Activated CD8-positive, alpha-beta T cell treated with anti-CD3 and anti-CD28 coated beads, Interleukin-2, amount 10 ng/mL, durations not matched to agents 7 days and 5 days (primary cell): ENCODE measurements around the gene PARD3B. TPM values are rescaled to one million over a fixed set of nuclear protein-coding genes. Genes with fewer than 3 reads are reported as not detected.

Experiments
- ATAC-seq: fragments of 150-1000 bp; cut with Tn5 transposase; one replicate; pipeline ENCODE4 v1.10.0; 2021; ENCODE audit warnings: moderate library complexity
- CTCF ChIA-PET: fragments of 350-600 bp; sonication (Branson Sonifier 250); formaldehyde crosslinking; loops from one replicate; lab custom pipeline; 2021; ENCODE audit warnings: antibody characterized with exemption; lab: Charles Lee
- POLR2A ChIA-PET: fragments of 350-600 bp; sonication (Branson Sonifier 250); formaldehyde crosslinking; loops from one replicate; lab custom pipeline; 2021; ENCODE audit warnings: antibody characterized with exemption; lab: Charles Lee
- DNase-seq: peaks from one replicate; pipeline ENCODE4 v3.0.0-alpha.2; 2020
- H3K27ac Mint-ChIP-seq: one replicate; pipeline ENCODE4 v1.8.0; 2021; ENCODE audit warnings: mild to moderate bottlenecking, mixed read lengths
- H3K27me3 Mint-ChIP-seq: one replicate; pipeline ENCODE4 v1.8.0; 2021; ENCODE audit warnings: low read depth, mixed read lengths
- H3K36me3 Mint-ChIP-seq: one replicate; pipeline ENCODE4 v1.8.0; 2021; ENCODE audit warnings: low read depth, mixed read lengths
- H3K4me1 Mint-ChIP-seq: one replicate; pipeline ENCODE4 v1.8.0; 2021; ENCODE audit warnings: low read depth, mixed read lengths
- H3K4me3 Mint-ChIP-seq: one replicate; pipeline ENCODE4 v1.8.0; 2021; ENCODE audit warnings: mild to moderate bottlenecking, mixed read lengths
- H3K9me3 Mint-ChIP-seq: one replicate; pipeline ENCODE4 v1.8.0; 2022; ENCODE audit warnings: mixed read lengths; ENCODE audit not compliant: insufficient read depth
- total RNA-seq, 2 experiments: library from RNA; stranded (reverse); gene quantifications; one replicate each; pipeline ENCODE4 v1.2.3, GENCODE V29; 2021

PARD3B gene
- total RNA-seq, 2 experiments from 2014 or later: 0.76 to 1.0 TPM

GRCh38 chr2:204948024-204948763 is 402.9 kb downstream of the PARD3B start:
- ATAC-seq: peak; percentile 77
- peak; percentile 31 for DNase-seq
- H3K9me3 Mint-ChIP-seq: peaks cover 42% of the 10 kb centered on the region
- H3K27me3 Mint-ChIP-seq: no peaks in the 10 kb centered on the region
- peaks cover 74% of the 10 kb centered on the region for H3K36me3 Mint-ChIP-seq
- ChIA-PET CTCF (interaction anchor here (0.7 to 1.0 kb wide), 4 partner anchors 18 to 68 kb away, joined by 3 read pairs; no protein-coding TSS in a partner anchor), POLR2A (no interaction called here)
- peaks cover 68% of the 10 kb centered on the region for H3K4me1 Mint-ChIP-seq
- peak overlapping the region; percentile 25 for H3K4me3 Mint-ChIP-seq
- H3K27ac Mint-ChIP-seq: peak overlapping the region; percentile 84

GRCh38 chr2:204948822-204949221 is 403.5 kb downstream of the PARD3B start:
- POLR2A ChIA-PET: no interaction called here
- peaks cover 37% of the 10 kb centered on the region for H3K9me3 Mint-ChIP-seq

GRCh38 chr2:204950695-204951346 is 405.5 kb downstream of the PARD3B start:
- DNase-seq (no peak), ATAC-seq (no peak)
- Mint-ChIP-seq H3K4me1 (peaks cover 62% of the 10 kb centered on the region), H3K27me3 (no peaks in the 10 kb centered on the region), H3K36me3 (peaks cover 58% of the 10 kb centered on the region), H3K27ac (no peak overlapping the region), H3K9me3 (peaks cover 25% of the 10 kb centered on the region), H3K4me3 (no peak overlapping the region)
- ChIA-PET POLR2A (no interaction called here), CTCF (interaction anchor here (1.0 to 1.2 kb wide), 2 partner anchors 15 to 17 kb away, joined by 3 to 4 read pairs; no protein-coding TSS in a partner anchor)

More at GRCh38 chr2:204948822-204949221, 403.5 kb downstream of the PARD3B start:
- Mint-ChIP-seq H3K36me3 (peaks cover 72% of the 10 kb centered on the region), H3K4me3 (peak overlapping the region; percentile 25), H3K4me1 (peaks cover 70% of the 10 kb centered on the region), H3K27ac (peak overlapping the region; percentile 84), H3K27me3 (no peaks in the 10 kb centered on the region)
- CTCF ChIA-PET: interaction anchor here (0.8 to 1.0 kb wide), 3 partner anchors 17 to 59 kb away, joined by 3 read pairs; no protein-coding TSS in a partner anchor
- DNase-seq (no peak), ATAC-seq (peak; percentile 72)

- peak overlapping the region; percentile 31 for H3K27ac Mint-ChIP-seq
- peaks cover 34% of the 10 kb centered on the region for H3K36me3 Mint-ChIP-seq
- no peak for DNase-seq
- peak; percentile 55 for ATAC-seq
- H3K27me3 Mint-ChIP-seq: no peaks in the 10 kb centered on the region
- H3K9me3 Mint-ChIP-seq: peaks cover 6% of the 10 kb centered on the region
- CTCF ChIA-PET: no interaction called here
- H3K4me1 Mint-ChIP-seq: peaks cover 28% of the 10 kb centered on the region
- POLR2A ChIA-PET: no interaction called here
- peak overlapping the region; percentile 52 for H3K4me3 Mint-ChIP-seq
These were observed 413.1 kb downstream of the PARD3B start for GRCh38 chr2:204958371-204958770.

DNA sequence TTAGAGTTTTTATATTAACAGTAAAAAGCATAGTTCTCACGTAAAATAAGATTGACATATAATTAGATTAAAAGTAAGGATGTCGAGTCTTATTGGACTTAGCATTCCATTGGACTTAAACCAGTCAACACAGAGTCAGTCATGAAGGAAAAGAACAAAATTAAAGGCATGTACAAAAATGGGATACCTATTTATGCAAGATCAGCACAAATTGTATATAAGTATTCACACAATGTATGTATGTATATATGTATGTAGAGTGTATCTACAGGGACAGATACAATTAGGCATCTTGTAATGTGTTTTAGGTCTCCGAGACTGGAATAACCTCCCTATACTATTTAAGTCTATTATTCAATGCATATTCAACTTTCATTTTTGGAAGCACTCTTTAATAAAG is 419.1 kb downstream of the PARD3B start:
- CTCF ChIA-PET: no interaction called here
- no peak overlapping the region for H3K4me3 Mint-ChIP-seq
- H3K9me3 Mint-ChIP-seq: peaks cover 7% of the 10 kb centered on the region
- H3K27ac Mint-ChIP-seq: no peak overlapping the region
- no peaks in the 10 kb centered on the region for H3K27me3 Mint-ChIP-seq
- DNase-seq (no peak), ATAC-seq (no peak)
- H3K36me3 Mint-ChIP-seq: peaks cover 41% of the 10 kb centered on the region
- POLR2A ChIA-PET: no interaction called here
- peaks cover 38% of the 10 kb centered on the region for H3K4me1 Mint-ChIP-seq

DNA sequence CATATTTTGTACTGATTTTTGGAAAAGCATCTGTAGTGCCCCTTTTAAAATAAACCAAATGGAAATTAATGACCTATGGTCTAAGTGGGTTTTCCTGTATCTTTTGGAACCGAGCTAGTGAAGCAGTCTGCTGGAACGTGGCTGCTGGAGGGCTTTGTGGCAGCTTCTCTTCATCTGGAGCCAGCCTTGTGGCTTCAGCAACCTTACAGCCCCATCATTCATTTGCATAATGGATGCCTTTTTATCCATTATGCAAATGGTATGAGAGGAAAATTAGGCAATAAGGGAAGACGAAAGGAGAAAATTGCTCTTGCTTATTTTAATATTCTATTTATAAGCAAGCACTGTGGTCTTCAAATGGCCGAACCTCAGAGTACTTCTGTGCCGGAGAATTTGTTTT is 421.0 kb downstream of the PARD3B start:
- POLR2A ChIA-PET: interaction anchor here (0.9 kb wide), 1 partner anchor 37 kb away, joined by 3 read pairs; no protein-coding TSS in a partner anchor
- CTCF ChIA-PET: interaction anchor here (0.6 to 1.9 kb wide), 6 partner anchors 11 to 164 kb away, joined by 3 to 10 read pairs (median 4); no protein-coding TSS in a partner anchor
- peaks cover 49% of the 10 kb centered on the region for H3K36me3 Mint-ChIP-seq
- peak overlapping the region; percentile 23 for H3K27ac Mint-ChIP-seq
- ATAC-seq: no peak
- H3K4me1 Mint-ChIP-seq: peaks cover 51% of the 10 kb centered on the region
- H3K27me3 Mint-ChIP-seq: no peaks in the 10 kb centered on the region
- no peak overlapping the region for H3K4me3 Mint-ChIP-seq
- no peak for DNase-seq
- peaks cover 13% of the 10 kb centered on the region for H3K9me3 Mint-ChIP-seq

DNA sequence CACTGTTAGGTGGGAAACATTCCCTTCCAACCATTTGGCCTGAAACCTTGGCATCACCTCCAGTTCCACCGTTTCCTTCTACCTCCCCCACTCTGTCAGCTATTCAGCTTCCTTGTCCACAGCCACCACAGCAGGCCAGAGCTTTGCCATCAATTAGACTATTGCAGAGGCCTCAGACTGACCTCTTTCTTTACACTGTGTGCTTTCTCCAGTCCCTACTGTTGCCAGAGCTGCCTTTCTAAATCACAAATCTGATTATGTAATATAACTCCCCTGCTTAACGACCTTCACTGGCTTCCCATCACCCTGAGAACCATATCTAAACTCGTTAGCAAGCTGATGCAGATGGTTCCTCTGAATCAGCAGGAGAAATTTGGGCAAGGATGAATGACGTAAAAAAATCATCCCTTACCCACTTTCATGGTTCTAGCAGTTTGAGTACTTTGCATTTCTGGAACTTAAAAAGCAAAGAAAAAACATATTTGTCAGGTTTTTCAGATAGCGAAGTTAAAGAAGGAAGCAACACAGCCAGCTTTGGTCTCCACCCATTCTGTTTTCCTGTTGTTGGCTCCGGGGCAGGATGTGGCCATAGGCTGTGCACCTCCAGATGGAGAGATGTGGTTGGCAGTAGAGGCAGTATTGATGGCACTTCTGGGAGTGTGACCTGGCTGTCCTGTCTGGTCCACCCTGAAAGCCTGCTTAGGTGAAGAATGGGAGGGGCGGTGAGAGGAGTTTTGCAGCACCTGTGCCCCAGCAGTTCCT is 422.1 kb downstream of the PARD3B start:
- H3K4me3 Mint-ChIP-seq: peak overlapping the region; percentile 15
- H3K27ac Mint-ChIP-seq: peak overlapping the region; percentile 92
- peaks cover 54% of the 10 kb centered on the region for H3K4me1 Mint-ChIP-seq
- ATAC-seq (peak; percentile 93), DNase-seq (peak; percentile 79)
- H3K27me3 Mint-ChIP-seq: no peaks in the 10 kb centered on the region
- POLR2A ChIA-PET: interaction anchor here (0.9 to 1.0 kb wide), 2 partner anchors 36 to 87 kb away, joined by 3 read pairs; no protein-coding TSS in a partner anchor
- H3K9me3 Mint-ChIP-seq: peaks cover 13% of the 10 kb centered on the region
- CTCF ChIA-PET: interaction anchor here (0.8 to 1.9 kb wide), 6 partner anchors 12 to 163 kb away, joined by 3 to 10 read pairs (median 4); no protein-coding TSS in a partner anchor
- H3K36me3 Mint-ChIP-seq: peaks cover 46% of the 10 kb centered on the region

- peaks cover 52% of the 10 kb centered on the region for H3K4me1 Mint-ChIP-seq
- ATAC-seq (no peak), DNase-seq (no peak)
- no peaks in the 10 kb centered on the region for H3K27me3 Mint-ChIP-seq
- peak overlapping the region; percentile 49 for H3K27ac Mint-ChIP-seq
- peaks cover 13% of the 10 kb centered on the region for H3K9me3 Mint-ChIP-seq
- CTCF ChIA-PET: interaction anchor here (1.0 to 1.5 kb wide), 3 partner anchors 10 to 82 kb away, joined by 3 to 5 read pairs (median 4); no protein-coding TSS in a partner anchor
- peaks cover 55% of the 10 kb centered on the region for H3K36me3 Mint-ChIP-seq
- POLR2A ChIA-PET: no interaction called here
- H3K4me3 Mint-ChIP-seq: no peak overlapping the region
These were observed 426.1 kb downstream of the PARD3B start for GRCh38 chr2:204971206-204971907.

DNA sequence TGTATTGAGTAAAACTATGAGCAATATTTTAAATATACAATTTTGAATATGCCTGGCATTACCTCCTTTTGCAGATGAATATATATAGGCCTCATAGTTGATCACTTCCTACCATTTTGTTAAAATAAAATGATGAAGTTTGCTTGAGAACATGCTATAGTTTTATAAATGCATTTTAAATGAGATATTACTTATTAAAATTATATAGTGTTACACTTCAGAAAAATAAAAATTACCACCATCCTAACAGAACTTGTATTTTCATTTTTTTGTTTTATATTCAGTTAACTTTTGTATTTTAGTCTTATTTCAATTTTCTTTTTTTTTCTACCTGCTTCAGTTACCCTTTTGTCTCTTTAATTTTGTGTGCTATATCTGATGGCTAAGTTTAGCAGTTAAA is 426.9 kb downstream of the PARD3B start:
- Mint-ChIP-seq H3K27me3 (no peaks in the 10 kb centered on the region), H3K4me3 (no peak overlapping the region), H3K4me1 (peaks cover 44% of the 10 kb centered on the region), H3K9me3 (peaks cover 15% of the 10 kb centered on the region), H3K36me3 (peaks cover 57% of the 10 kb centered on the region), H3K27ac (no peak overlapping the region)
- DNase-seq: no peak
- ChIA-PET POLR2A (no interaction called here), CTCF (no interaction called here)
- no peak for ATAC-seq

- H3K4me1 Mint-ChIP-seq: peaks cover 38% of the 10 kb centered on the region
- peaks cover 52% of the 10 kb centered on the region for H3K36me3 Mint-ChIP-seq
- ChIA-PET POLR2A (no interaction called here), CTCF (no interaction called here)
- no peak for DNase-seq
- no peak overlapping the region for H3K4me3 Mint-ChIP-seq
- H3K9me3 Mint-ChIP-seq: peaks cover 16% of the 10 kb centered on the region
- H3K27ac Mint-ChIP-seq: no peak overlapping the region
- H3K27me3 Mint-ChIP-seq: no peaks in the 10 kb centered on the region
- ATAC-seq: no peak
These were observed 427.5 kb downstream of the PARD3B start for GRCh38 chr2:204972606-204973336.
